Loucy (cell line): Measurements from ENCODE around the gene TRUB1.

Source experiments
- H2AFZ ChIP-seq: fragments of 200-600 bp; sonication (generic); 2 replicates; pipeline ENCODE4 v1.6.0; 2016; ENCODE audit warnings: antibody characterized with exemption, mild to moderate bottlenecking, low read length, moderate library complexity
- H3F3A ChIP-seq: fragments of 200-600 bp; 2 replicates; pipeline ENCODE4 v1.6.0; 2016; ENCODE audit warnings: antibody characterized with exemption, low read depth, mild to moderate bottlenecking
- H3K27me3 ChIP-seq: fragments of 200-600 bp; sonication (generic); 2 replicates; pipeline ENCODE4 v1.6.1; 2014; ENCODE audit warnings: low read length, mild to moderate bottlenecking; ENCODE audit not compliant: insufficient read depth, poor library complexity, severe bottlenecking
- H3K36me3 ChIP-seq: fragments of 200-600 bp; sonication (generic); 2 replicates; pipeline ENCODE4 v1.6.1; 2016; ENCODE audit warnings: low read length; ENCODE audit not compliant: insufficient read depth
- H3K4me1 ChIP-seq: fragments of 200-600 bp; sonication (generic); 2 replicates; pipeline ENCODE4 v1.5.1; 2014; ENCODE audit warnings: low read length, mild to moderate bottlenecking; ENCODE audit not compliant: insufficient read depth, poor library complexity, severe bottlenecking
- H3K4me2 ChIP-seq: fragments of 200-600 bp; sonication (generic); 2 replicates; pipeline ENCODE4 v1.6.0; 2014; ENCODE audit warnings: antibody characterized with exemption, low read length, low read depth, mild to moderate bottlenecking; ENCODE audit not compliant: poor library complexity, severe bottlenecking
- H3K4me3 ChIP-seq: fragments of 200-600 bp; sonication (generic); 2 replicates; pipeline ENCODE4 v1.5.1; 2014; ENCODE audit warnings: low read length, mild to moderate bottlenecking, mixed read lengths; ENCODE audit not compliant: poor library complexity, severe bottlenecking
- H3K79me2 ChIP-seq: fragments of 200-600 bp; sonication (generic); 2 replicates; pipeline ENCODE4 v1.6.1; 2014; ENCODE audit warnings: low read length; ENCODE audit not compliant: insufficient read depth
- H3K9ac ChIP-seq: fragments of 200-600 bp; sonication (generic); 2 replicates; pipeline ENCODE4 v1.6.0; 2014; ENCODE audit warnings: mild to moderate bottlenecking, low read depth, low read length, moderate library complexity; ENCODE audit not compliant: poor library complexity, severe bottlenecking
- H3K9me2 ChIP-seq: fragments of 200-600 bp; sonication (generic); replicated peaks from 2 replicates; pipeline ENCODE4 v1.6.1; 2016; ENCODE audit warnings: low read depth, low read length, mixed read lengths
- H3K9me3 ChIP-seq: fragments of 200-600 bp; sonication (generic); 2 replicates; pipeline ENCODE4 v1.6.1; 2014; ENCODE audit warnings: mild to moderate bottlenecking, antibody characterized with exemption, low read length, low read depth; ENCODE audit not compliant: insufficient read depth
- H4K20me1 ChIP-seq: fragments of 200-600 bp; sonication (generic); 2 replicates; pipeline ENCODE4 v1.6.0; 2014; ENCODE audit warnings: antibody characterized with exemption, low read length, mild to moderate bottlenecking; ENCODE audit not compliant: insufficient read depth, poor library complexity, severe bottlenecking
- CTCF ChIP-seq: fragments of 200-600 bp; sonication (generic); conservative IDR thresholded peaks from 2 replicates; pipeline ENCODE4 v1.5.1; 2014; ENCODE audit warnings: mild to moderate bottlenecking, antibody characterized with exemption, low read length
- EZH2phosphoT487 ChIP-seq: fragments of 200-600 bp; IDR thresholded peaks from 2 replicates; pipeline ENCODE4 v1.6.1; 2018; ENCODE audit warnings: antibody characterized with exemption, mild to moderate bottlenecking, moderate library complexity, borderline replicate concordance

Gene TRUB1

GRCh38 chr10:114963908-114964307 is 25.9 kb downstream of the TRUB1 start:
- no peaks in the 10 kb centered on the region for H3F3A ChIP-seq
- no peaks in the 10 kb centered on the region for H3K9me2 ChIP-seq
- no peaks in the 10 kb centered on the region for H3K27me3 ChIP-seq
- no peak overlapping the region for H3K4me2 ChIP-seq
- no peak overlapping the region for H2AFZ ChIP-seq
- TF ChIP-seq EZH2phosphoT487, result no peak
- no peak for TF ChIP-seq CTCF
- peaks cover 39% of the 10 kb centered on the region for H3K36me3 ChIP-seq
- H3K4me3 ChIP-seq, result no peak overlapping the region
- no peak overlapping the region for H3K9ac ChIP-seq
- peaks cover 6% of the 10 kb centered on the region; the same call in 1 of the 2 replicates for H3K9me3 ChIP-seq
- peaks cover 8% of the 10 kb centered on the region for H3K4me1 ChIP-seq
- no peaks in the 10 kb centered on the region for H4K20me1 ChIP-seq
- H3K79me2 ChIP-seq, result peaks cover 25% of the 10 kb centered on the region; the same call in 1 of the 2 replicates

GRCh38 chr10:114967071-114967470 is 29.1 kb downstream of the TRUB1 start:
- H3K79me2 ChIP-seq, result peaks cover 27% of the 10 kb centered on the region; the same call in 1 of the 2 replicates
- peaks cover 25% of the 10 kb centered on the region for H3K36me3 ChIP-seq
- H3K4me1 ChIP-seq, result peaks cover 22% of the 10 kb centered on the region
- H3K9me2 ChIP-seq, result no peaks in the 10 kb centered on the region
- H3F3A ChIP-seq, result peaks cover 5% of the 10 kb centered on the region; the same call in 1 of the 2 replicates
- no peaks in the 10 kb centered on the region for H4K20me1 ChIP-seq
- no peak overlapping the region for H2AFZ ChIP-seq
- H3K9ac ChIP-seq, result no peak overlapping the region
- no peak overlapping the region for H3K4me3 ChIP-seq
- no peak for TF ChIP-seq CTCF
- TF ChIP-seq EZH2phosphoT487, result no peak
- no peaks in the 10 kb centered on the region for H3K27me3 ChIP-seq
- peaks cover 6% of the 10 kb centered on the region; the same call in 1 of the 2 replicates for H3K9me3 ChIP-seq
- H3K4me2 ChIP-seq, result no peak overlapping the region

- H3K9ac ChIP-seq, result no peak overlapping the region
- peaks cover 22% of the 10 kb centered on the region for H3K4me1 ChIP-seq
- H3K9me3 ChIP-seq, result no peaks in the 10 kb centered on the region
- H3K4me3 ChIP-seq, result no peak overlapping the region
- H3K36me3 ChIP-seq, result peaks cover 31% of the 10 kb centered on the region
- H4K20me1 ChIP-seq, result no peaks in the 10 kb centered on the region
- H3K4me2 ChIP-seq, result peak overlapping the region; percentile 41
- peaks cover 5% of the 10 kb centered on the region; the same call in 1 of the 2 replicates for H3F3A ChIP-seq
- no peak overlapping the region for H2AFZ ChIP-seq
- H3K27me3 ChIP-seq, result no peaks in the 10 kb centered on the region
- TF ChIP-seq CTCF, result no peak
- no peak for TF ChIP-seq EZH2phosphoT487
- H3K79me2 ChIP-seq, result peaks cover 18% of the 10 kb centered on the region; the same call in 1 of the 2 replicates
- no peaks in the 10 kb centered on the region for H3K9me2 ChIP-seq
Observed at GRCh38 chr10:114970515-114970914, 32.5 kb downstream of the TRUB1 start.
